ENCODE measurements around the gene UGT1A3. TPM values are rescaled to one million over a fixed set of nuclear protein-coding genes. Genes with fewer than 3 reads are reported as not detected.

Gene UGT1A3
- not detected in 2 replicates for total RNA-seq

GRCh38 chr2:233728723-233729301 lies at the start of gene UGT1A3:
TSS of gene UGT1A3 (plus strand) at chr2:233729042. CDS start at chr2:233729127, 85 bp downstream.

GRCh38 chr2:233681521-233682099 lies 47.2 kb upstream of the UGT1A3 start, which contains the start of gene UGT1A7:
TSS of gene UGT1A7 (plus strand) at chr2:233681901. CDS start at chr2:233681938, 37 bp downstream.

DNA sequence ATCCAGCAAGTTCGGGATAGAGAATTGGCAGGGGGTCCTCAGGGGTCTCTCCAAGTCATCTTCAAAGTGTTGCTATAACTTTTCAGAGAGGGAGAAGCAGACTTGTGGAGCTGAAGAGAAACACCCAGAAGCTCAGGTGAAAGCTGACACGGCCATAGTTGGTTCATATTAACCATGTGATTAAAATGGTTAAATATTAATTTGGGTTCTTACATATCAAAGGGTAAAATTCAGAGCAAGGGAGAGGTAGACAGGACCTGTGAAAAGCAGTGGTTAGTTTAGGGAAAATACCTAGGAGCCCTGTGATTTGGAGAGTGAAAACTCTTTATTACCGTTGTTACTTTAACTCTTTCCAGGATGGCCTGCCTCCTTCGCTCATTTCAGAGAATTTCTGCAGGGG lies 36.2 kb upstream of the UGT1A3 start, which contains the start of gene UGT1A6:
UGT1A6 (plus strand) TSS at position 243 of the 400 bp plus-strand sequence; CDS start at position 358, 115 bp downstream.

DNA sequence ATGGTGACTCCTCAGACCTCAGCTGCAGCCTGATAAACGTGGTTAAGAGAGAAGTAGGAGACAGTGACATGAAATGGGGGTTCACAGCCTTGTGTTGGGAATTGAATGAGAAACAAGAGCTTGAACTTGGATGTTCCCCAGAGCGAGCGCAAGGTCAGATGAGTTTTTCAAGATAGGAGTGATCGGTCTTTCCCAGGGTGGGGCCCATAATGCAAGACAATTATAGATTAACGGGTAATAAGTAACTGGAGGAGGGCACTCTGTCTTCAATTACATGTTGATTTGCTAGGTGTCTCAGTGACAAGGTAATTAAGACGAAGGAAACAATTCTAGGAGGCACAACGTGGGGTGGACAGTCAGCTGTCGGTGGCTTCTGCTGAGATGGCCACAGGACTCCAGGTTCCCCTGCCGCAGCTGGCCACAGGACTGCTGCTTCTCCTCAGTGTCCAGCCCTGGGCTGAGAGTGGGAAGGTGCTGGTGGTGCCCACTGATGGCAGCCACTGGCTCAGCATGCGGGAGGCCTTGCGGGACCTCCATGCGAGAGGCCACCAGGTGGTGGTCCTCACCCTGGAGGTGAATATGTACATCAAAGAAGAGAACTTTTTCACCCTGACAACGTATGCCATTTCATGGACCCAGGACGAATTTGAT lies 16.1 kb upstream of the UGT1A3 start, which contains the start of gene UGT1A5:
UGT1A5 (plus strand) TSS at position 297 of the 651 bp plus-strand sequence; CDS start at position 382, 85 bp downstream.

DNA sequence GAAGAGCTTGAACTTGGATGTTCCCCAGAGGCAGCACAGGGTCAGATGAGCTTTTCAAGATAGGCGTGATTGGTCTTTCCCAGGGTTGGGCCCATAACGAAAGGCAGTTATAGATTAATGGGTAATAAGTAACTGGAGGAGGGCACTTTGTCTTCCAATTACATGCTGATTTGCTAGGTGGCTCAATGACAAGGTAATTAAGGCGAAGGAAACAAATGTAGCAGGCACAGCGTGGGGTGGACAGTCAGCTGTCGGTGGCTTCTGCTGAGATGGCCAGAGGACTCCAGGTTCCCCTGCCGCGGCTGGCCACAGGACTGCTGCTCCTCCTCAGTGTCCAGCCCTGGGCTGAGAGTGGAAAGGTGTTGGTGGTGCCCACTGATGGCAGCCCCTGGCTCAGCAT lies 10.3 kb upstream of the UGT1A3 start, which contains the start of gene UGT1A4:
UGT1A4 (plus strand) TSS at position 185 of the 400 bp plus-strand sequence; CDS start at position 270, 85 bp downstream.

GRCh38 chr2:233760043-233760442 lies 31.2 kb downstream of the UGT1A3 start, which contains the start of gene UGT1A1:
TSS of gene UGT1A1 (plus strand) at chr2:233760270. CDS start at chr2:233760288, 18 bp downstream.

DNA sequence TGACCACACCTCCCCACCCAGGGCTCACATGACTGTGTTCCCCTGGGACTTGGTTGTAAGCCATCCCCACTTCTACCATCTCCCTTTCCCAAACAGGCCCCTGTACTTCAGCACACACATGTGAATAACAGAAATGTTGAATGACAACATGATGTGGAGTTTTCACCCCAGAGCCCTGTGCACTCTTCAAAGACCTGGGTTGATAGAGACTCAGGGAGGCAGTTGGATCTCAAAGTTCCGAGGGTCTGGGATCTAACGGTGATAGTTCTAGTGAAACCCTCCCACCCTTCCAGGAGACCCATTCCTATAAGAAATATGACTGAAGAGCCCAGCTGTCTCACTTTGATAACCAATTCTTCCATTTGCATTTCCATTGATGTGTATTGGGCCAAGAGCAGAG lies 49.2 kb downstream of the UGT1A3 start, which contains the start of gene MROH2A:
MROH2A (plus strand) TSS at position 301 of the 400 bp plus-strand sequence. CDS start 1,029 bp downstream, outside the sequence.

Other genes with a start within 250 kb of the UGT1A3 start
- 24.5 and 24.6 TPM in 2 replicates for gene USP40, start 162.3 kb upstream of the UGT1A3 start, total RNA-seq
- not detected in 2 replicates for gene UGT1A8, start 111.4 kb upstream of the UGT1A3 start, total RNA-seq
- not detected in 2 replicates for gene UGT1A10, start 92.6 kb upstream of the UGT1A3 start, total RNA-seq
- not detected in 2 replicates for gene UGT1A9, start 57.1 kb upstream of the UGT1A3 start, total RNA-seq
- gene UGT1A7, start 47.1 kb upstream of the UGT1A3 start, total RNA-seq: not detected in 2 replicates
- gene UGT1A6, start 36.2 kb upstream of the UGT1A3 start, total RNA-seq: not detected in 2 replicates
- gene UGT1A5, start 16.1 kb upstream of the UGT1A3 start, total RNA-seq: not detected in 2 replicates
- gene UGT1A4, start 10.3 kb upstream of the UGT1A3 start, total RNA-seq: not detected in 2 replicates
- gene UGT1A1, start 31.2 kb downstream of the UGT1A3 start, total RNA-seq: not detected in 2 replicates
- gene MROH2A, start 49.3 kb downstream of the UGT1A3 start, total RNA-seq: not detected in 2 replicates
- gene HJURP, start 125.5 kb downstream of the UGT1A3 start, total RNA-seq: 22.0 and 23.1 TPM in 2 replicates
- gene TRPM8, start 188.3 kb downstream of the UGT1A3 start, total RNA-seq: not detected in 2 replicates